ENCODE results near the gene MDGA2. TPM values are rescaled to one million over a fixed set of nuclear protein-coding genes. Genes with fewer than 3 reads are reported as not detected.

MDGA2 gene
- total and polyA plus RNA-seq, 8 donors = 0.14 to 2.9 TPM; not detected in 6

- no peak for DNase-seq
- H3K27ac ChIP-seq = no peak overlapping the region
- no peaks in the 10 kb centered on the region for H3K4me1 ChIP-seq
- H3K9me3 ChIP-seq = no peaks in the 10 kb centered on the region
- TF ChIP-seq POLR2A (IDR thresholded peaks at IDR 0.05) (no peak), EP300 (IDR thresholded peaks at IDR 0.05) (no peak), CTCF (IDR thresholded peaks at IDR 0.05) (no peak), POLR2AphosphoS5 (IDR thresholded peaks at IDR 0.05) (no peak)
- intact Hi-C loops (cut with DNase I; ENCODE audit: low total_unique reads) = no loop called here
- H3K36me3 ChIP-seq = no peaks in the 10 kb centered on the region
- 66 to 77% (median 71%) methylated on average over 1 of the region's 1 CpG for WGBS, 5 donors
- H3K27me3 ChIP-seq = no peaks in the 10 kb centered on the region
- no peak overlapping the region for H3K4me3 ChIP-seq
These were observed 610.1 kb downstream of the MDGA2 start for GRCh38 chr14:47065326-47065725.

- no peak for DNase-seq
- TF ChIP-seq POLR2A (IDR thresholded peaks at IDR 0.05) (no peak), POLR2AphosphoS5 (IDR thresholded peaks at IDR 0.05) (no peak), EP300 (IDR thresholded peaks at IDR 0.05) (no peak), CTCF (IDR thresholded peaks at IDR 0.05) (no peak)
- Histone ChIP-seq H3K4me1 (no peaks in the 10 kb centered on the region), H3K9me3 (no peaks in the 10 kb centered on the region), H3K4me3 (no peak overlapping the region), H3K36me3 (no peaks in the 10 kb centered on the region), H3K27ac (no peak overlapping the region), H3K27me3 (no peaks in the 10 kb centered on the region)
- intact Hi-C loops (cut with DNase I; ENCODE audit: low total_unique reads) = no loop called here
- WGBS, 5 donors = 71 to 77% (median 76%) methylated on average over 3 of the region's 3 CpGs
These were observed 615.4 kb downstream of the MDGA2 start for GRCh38 chr14:47060050-47060449.

- H3K27me3 ChIP-seq = no peaks in the 10 kb centered on the region
- no peak overlapping the region for H3K27ac ChIP-seq
- H3K4me1 ChIP-seq = no peaks in the 10 kb centered on the region
- H3K36me3 ChIP-seq = no peaks in the 10 kb centered on the region
- TF ChIP-seq POLR2AphosphoS5 (IDR thresholded peaks at IDR 0.05) (no peak), POLR2A (IDR thresholded peaks at IDR 0.05) (no peak), EP300 (IDR thresholded peaks at IDR 0.05) (no peak), CTCF (IDR thresholded peaks at IDR 0.05) (no peak)
- no peak overlapping the region for H3K4me3 ChIP-seq
- intact Hi-C loops (cut with DNase I; ENCODE audit: low total_unique reads) = no loop called here
- no peaks in the 10 kb centered on the region for H3K9me3 ChIP-seq
- DNase-seq = no peak
These were observed 618.0 kb downstream of the MDGA2 start for GRCh38 chr14:47057364-47057763.

- peak; percentile 27 to 78 for DNase-seq
- WGBS, 5 donors = 13 to 28% (median 15%) methylated on average over 1 of the region's 1 CpG
- intact Hi-C loops (cut with DNase I; ENCODE audit: low total_unique reads) = no loop called here
- H3K9me3 ChIP-seq = no peaks in the 10 kb centered on the region
- H3K27ac ChIP-seq = no peak overlapping the region
- no peaks in the 10 kb centered on the region for H3K36me3 ChIP-seq
- TF ChIP-seq CTCF (IDR thresholded peaks at IDR 0.05) = peak in 2 of 7 experiments; percentile 6 to 38
- no peak for TF ChIP-seq POLR2A (IDR thresholded peaks at IDR 0.05)
- peaks cover 0 to 6% (median 0%) of the 10 kb centered on the region in 4 donors for H3K4me1 ChIP-seq
- no peaks in the 10 kb centered on the region for H3K27me3 ChIP-seq
- no peak overlapping the region for H3K4me3 ChIP-seq
These were observed 630.6 kb downstream of the MDGA2 start for GRCh38 chr14:47044841-47045240.

All from stomach (tissue), 9 donors.